Esophagus squamous epithelium (tissue), 5 donors: ENCODE results near the gene SLC38A9. TPM values are rescaled to one million over a fixed set of nuclear protein-coding genes. Genes with fewer than 3 reads are reported as not detected.
A peak's percentile ranks its signal among the peaks of the same experiment; 100 is the strongest.

ENCODE experiments used
- DNase-seq: peaks from one replicate; lab custom pipeline; 2025; lab: John Stamatoyannopoulos, UW
- H3K27ac ChIP-seq, 4 donors: fragments of 200-600 bp; sonication (generic); one replicate each; pipeline ENCODE4 v1.5.1; 2016 to 2019; ENCODE audit warnings: mild to moderate bottlenecking in 1 of 4
- H3K27me3 ChIP-seq, 4 donors: fragments of 200-600 bp; sonication (generic); 1 replicate in 3 of 4; 2 replicates in 1 of 4; pipeline versions ENCODE4 v1.5.1 to v1.6.0; 2017 to 2021; ENCODE audit warnings: antibody characterized with exemption in 1 of 4
- H3K36me3 ChIP-seq, 3 donors: fragments of 200-600 bp; sonication (generic); one replicate each; pipeline ENCODE4 v1.5.1; 2016 to 2019
- H3K4me1 ChIP-seq, 3 donors: fragments of 200-600 bp; sonication (generic); one replicate each; pipeline ENCODE4 v1.5.1; 2017 to 2019
- H3K4me3 ChIP-seq, 4 donors: fragments of 200-600 bp; sonication (generic); 1 replicate in 3 of 4; 2 replicates in 1 of 4; pipeline ENCODE4 v1.5.1; 2016 to 2019; ENCODE audit warnings: mild to moderate bottlenecking in 2 of 4, moderate library complexity in 1 of 4
- H3K9me3 ChIP-seq, 3 donors: fragments of 200-600 bp; sonication (generic); one replicate each; pipeline ENCODE4 v1.5.1; 2016 to 2019
- CTCF ChIP-seq, 6 experiments: fragments of 450-650 bp in 4 of 6; fragments of 200-600 bp in 2 of 6; sonication (generic) in 2 of 6; IDR thresholded peaks; one replicate each; pipeline ENCODE4 v1.5.1; 2016 to 2019; ENCODE audit warnings: antibody characterized with exemption in 6 of 6, mild to moderate bottlenecking in 4 of 6, moderate library complexity in 4 of 6
- POLR2A ChIP-seq, 4 donors: fragments of 450-650 bp; IDR thresholded peaks; one replicate each; pipeline ENCODE4 v1.6.1; 2017; ENCODE audit warnings: antibody characterized with exemption in 4 of 4, mild to moderate bottlenecking in 4 of 4, moderate library complexity in 3 of 4
- WGBS, 2 donors: methylation state at CpG; one replicate each; pipeline ENCODE4 v1.1.5; 2018; 5-methylcytosine and 5-hydroxymethylcytosine counted together
- intact Hi-C: fragments of 100-400 bp; cut with DNase I; formaldehyde crosslinking; loops from one replicate; pipeline ENCODE4 v1.15.0; 2022
- total RNA-seq, 4 donors: library from RNA; depleted of rRNA; stranded (reverse); fragments of >200 nt; gene quantifications; one replicate each; pipeline ENCODE4 v1.1.0, GENCODE V29; 2016
- donor health status: DM: yes; HTN: yes; CAD: no.

The SLC38A9 gene
- total RNA-seq, 4 donors from 2014 or later: 16.0 to 29.8 (median 23.3) TPM

- intact Hi-C loops: no loop called here
- Histone ChIP-seq H3K36me3 (peaks cover 0 to 15% (median 0%) of the 10 kb centered on the region in 3 donors), H3K4me3 (no peak overlapping the region), H3K4me1 (peaks cover 9 to 31% (median 11%) of the 10 kb centered on the region in 3 donors), H3K27me3 (no peaks in the 10 kb centered on the region), H3K27ac (no peak overlapping the region), H3K9me3 (no peaks in the 10 kb centered on the region)
- TF ChIP-seq POLR2A (IDR thresholded peaks at IDR 0.05) (no peak), CTCF (IDR thresholded peaks at IDR 0.05) (peak in 1 of 6 experiments; percentile 17)
- no peak for DNase-seq
These were observed 3.4 kb downstream of the SLC38A9 start for GRCh38 chr5:55708732-55709131.

GRCh38 chr5:55706230-55706629 lies 5.9 kb downstream of the SLC38A9 start:
- peaks cover under 1 to 19% (median 5%) of the 10 kb centered on the region in 3 donors for H3K4me1 ChIP-seq
- H3K4me3 ChIP-seq: no peak overlapping the region
- TF ChIP-seq CTCF (IDR thresholded peaks at IDR 0.05) (no peak), POLR2A (IDR thresholded peaks at IDR 0.05) (no peak)
- intact Hi-C loops: no loop called here
- no peaks in the 10 kb centered on the region for H3K9me3 ChIP-seq
- no peak overlapping the region for H3K27ac ChIP-seq
- DNase-seq: no peak
- peaks cover 0 to 22% (median 0%) of the 10 kb centered on the region in 3 donors for H3K36me3 ChIP-seq
- no peaks in the 10 kb centered on the region for H3K27me3 ChIP-seq

- 21 to 40% methylated on average over 1 of the region's 1 CpG for WGBS, 2 donors
- DNase-seq: no peak
- Histone ChIP-seq H3K4me3 (no peak overlapping the region), H3K27me3 (no peaks in the 10 kb centered on the region), H3K9me3 (no peaks in the 10 kb centered on the region), H3K4me1 (no peaks in the 10 kb centered on the region), H3K27ac (no peak overlapping the region), H3K36me3 (peaks cover 0 to 12% (median 0%) of the 10 kb centered on the region in 3 donors)
- TF ChIP-seq POLR2A (IDR thresholded peaks at IDR 0.05) (no peak), CTCF (IDR thresholded peaks at IDR 0.05) (no peak)
- intact Hi-C loops: no loop called here
These were observed 9.4 kb downstream of the SLC38A9 start for GRCh38 chr5:55702598-55703345.

- Histone ChIP-seq H3K9me3 (no peaks in the 10 kb centered on the region), H3K4me1 (no peaks in the 10 kb centered on the region), H3K36me3 (peaks cover 0 to 19% (median 0%) of the 10 kb centered on the region in 3 donors), H3K4me3 (no peak overlapping the region), H3K27me3 (no peaks in the 10 kb centered on the region), H3K27ac (no peak overlapping the region)
- WGBS, 2 donors: 76 to 88% methylated on average over 3 of the region's 3 CpGs
- TF ChIP-seq CTCF (IDR thresholded peaks at IDR 0.05) (no peak), POLR2A (IDR thresholded peaks at IDR 0.05) (no peak)
- intact Hi-C loops: no loop called here
- no peak for DNase-seq
These were observed 10.5 kb downstream of the SLC38A9 start for GRCh38 chr5:55701462-55702103.

- no peak for DNase-seq
- H3K9me3 ChIP-seq: no peaks in the 10 kb centered on the region
- no peaks in the 10 kb centered on the region for H3K4me1 ChIP-seq
- no peaks in the 10 kb centered on the region for H3K27me3 ChIP-seq
- 50 to 91% methylated on average over 2 of the region's 2 CpGs for WGBS, 2 donors
- H3K4me3 ChIP-seq: no peak overlapping the region
- intact Hi-C loops: no loop called here
- no peak overlapping the region for H3K27ac ChIP-seq
- TF ChIP-seq CTCF (IDR thresholded peaks at IDR 0.05) (no peak), POLR2A (IDR thresholded peaks at IDR 0.05) (no peak)
- peaks cover 0 to 19% (median 0%) of the 10 kb centered on the region in 3 donors for H3K36me3 ChIP-seq
These were observed 11.4 kb downstream of the SLC38A9 start for GRCh38 chr5:55700745-55701144.
